Keratinocyte (primary cell): ENCODE data around the gene LPIN1. TPM values are rescaled to one million over a fixed set of nuclear protein-coding genes. Genes with fewer than 3 reads are reported as not detected.

ENCODE experiments used
- DNase-seq: peaks from one replicate; pipeline ENCODE4 v3.0.0-alpha.2; 2011; ENCODE audit warnings: low read depth, missing footprints, low spot score
- FAIRE-seq: peaks from 2 replicates; lab custom pipeline; 2011; peaks lifted over from hg19 to GRCh38; lab: Jason Lieb, UNC
- H2AFZ ChIP-seq: 2 replicates; pipeline ENCODE4 v1.6.0; 2012; ENCODE audit warnings: low read length, control low read depth, inconsistent platforms; ENCODE audit not compliant: control insufficient read depth
- H3K27ac ChIP-seq: 2 replicates; pipeline ENCODE4 v1.5.1; 2011; ENCODE audit warnings: low read length; ENCODE audit not compliant: control insufficient read depth, insufficient read depth
- H3K27me3 ChIP-seq: 3 replicates; pipeline ENCODE4 v1.6.0; 2011; ENCODE audit warnings: low read length; ENCODE audit not compliant: control insufficient read depth, insufficient read depth; ENCODE audit errors: extremely low read depth
- H3K36me3 ChIP-seq, 2 experiments: 2 replicates in 1 of 2; 3 replicates in 1 of 2; pipeline ENCODE4 v1.5.1; 2011; ENCODE audit warnings: low read length in 2 of 2, mild to moderate bottlenecking in 1 of 2; ENCODE audit not compliant: control insufficient read depth in 2 of 2, insufficient read depth in 2 of 2; ENCODE audit errors: extremely low read depth in 1 of 2
- H3K4me1 ChIP-seq: 3 replicates; pipeline ENCODE4 v1.5.1; 2011; ENCODE audit warnings: low read length; ENCODE audit not compliant: control insufficient read depth, insufficient read depth; ENCODE audit errors: extremely low read depth
- H3K4me2 ChIP-seq: 3 replicates; pipeline ENCODE4 v1.6.0; 2011; ENCODE audit warnings: low read depth, low read length; ENCODE audit not compliant: control insufficient read depth, insufficient read depth; ENCODE audit errors: extremely low read depth
- H3K4me3 ChIP-seq, 3 experiments: fragments of 200-600 bp in 1 of 3; sonication (generic) in 1 of 3; 2 replicates in 2 of 3; 3 replicates in 1 of 3; pipeline ENCODE4 v1.5.1; 2011 to 2016; ENCODE audit warnings: low read length in 3 of 3, mild to moderate bottlenecking in 3 of 3, control low read depth in 2 of 3, inconsistent platforms in 1 of 3, low read depth in 1 of 3, mixed read lengths in 1 of 3, mixed run types in 1 of 3, moderate library complexity in 1 of 3; ENCODE audit not compliant: control insufficient read depth in 2 of 3, insufficient read depth in 2 of 3; ENCODE audit errors: extremely low read depth in 1 of 3
- H3K79me2 ChIP-seq: 2 replicates; pipeline ENCODE4 v1.6.0; 2012; ENCODE audit warnings: low read length; ENCODE audit not compliant: control insufficient read depth, insufficient read depth
- H3K9ac ChIP-seq: 3 replicates; pipeline ENCODE4 v1.6.0; 2011; ENCODE audit warnings: low read length; ENCODE audit not compliant: control insufficient read depth, insufficient read depth; ENCODE audit errors: extremely low read depth
- H3K9me1 ChIP-seq: 3 replicates; pipeline ENCODE4 v1.6.0; 2011; ENCODE audit warnings: low read length; ENCODE audit not compliant: control insufficient read depth, insufficient read depth; ENCODE audit errors: extremely low read depth
- H3K9me3 ChIP-seq: 2 replicates; pipeline ENCODE4 v1.5.1; 2012; ENCODE audit warnings: low read depth, low read length; ENCODE audit not compliant: control insufficient read depth
- H4K20me1 ChIP-seq: 3 replicates; pipeline ENCODE4 v1.6.0; 2011; ENCODE audit warnings: low read length; ENCODE audit not compliant: control insufficient read depth, insufficient read depth; ENCODE audit errors: extremely low read depth
- CTCF ChIP-seq, 3 experiments: IDR thresholded peaks in 1 of 3; conservative IDR thresholded peaks in 1 of 3; optimal IDR thresholded peaks in 1 of 3; 2 replicates in 2 of 3; 3 replicates in 1 of 3; pipeline versions ENCODE3 to v1.5.1; 2011; ENCODE audit warnings: low read length in 3 of 3, mild to moderate bottlenecking in 3 of 3, moderate library complexity in 2 of 3, control low read depth in 1 of 3, inconsistent platforms in 1 of 3; ENCODE audit not compliant: insufficient read depth in 2 of 3; ENCODE audit errors: extremely low read depth in 1 of 3
- EZH2 ChIP-seq: IDR thresholded peaks from one replicate; pipeline ENCODE4 v1.6.1; 2012; ENCODE audit warnings: inconsistent platforms, mild to moderate bottlenecking, low read length, moderate library complexity
- dilution Hi-C: fragments of 300-500 bp; cut with MboI; formaldehyde crosslinking; loops from one replicate; pipeline ENCODE4 v1.7.0; 2020; ENCODE audit warnings: low sequenced_read_pairs; ENCODE audit not compliant: extremely low pct_ligation_motif_present
- polyA plus RNA-seq, 5 experiments: library from polyadenylated mRNA; depleted of rRNA in 3 of 5; stranded (reverse) in 3 of 5; stranded (forward) in 1 of 5; unstranded in 1 of 5; fragments of >200 nt; gene quantifications; 1 replicate in 1 of 5; 2 replicates in 3 of 5; 3 replicates in 1 of 5; pipeline versions ENCODE4 v1.2.1 to v1.2.3, GENCODE V29; 2011 to 2012; ENCODE audit warnings: missing spikeins in 2 of 5, low read depth in 1 of 5, low replicate concordance in 1 of 5

LPIN1 gene
- polyA plus RNA-seq, 1 donor (not counting 4 experiments of a cell fraction or from before 2014, with no cell fraction given), result 79.6 TPM

- Histone ChIP-seq H3K9me3 (no peaks in the 10 kb centered on the region), H3K9ac (no peak overlapping the region), H3K36me3 (no peaks in the 10 kb centered on the region), H2AFZ (no peak overlapping the region), H3K79me2 (no peaks in the 10 kb centered on the region), H3K4me1 (no peaks in the 10 kb centered on the region), H3K9me1 (no peaks in the 10 kb centered on the region), H3K27me3 (peaks cover 45% of the 10 kb centered on the region), H3K4me3 (no peak overlapping the region), H4K20me1 (no peaks in the 10 kb centered on the region), H3K4me2 (no peak overlapping the region), H3K27ac (no peak overlapping the region)
- FAIRE-seq, result no peak
- dilution Hi-C loops, result no loop called here
- TF ChIP-seq EZH2 (no peak), CTCF (optimal IDR thresholded peaks at IDR 0.05 in 1 of 3, IDR thresholded peaks at IDR 0.05 in 1 of 3, conservative IDR thresholded peaks at IDR 0.05 in 1 of 3; ENCODE audit: extremely low read depth in 1 of 3, insufficient read depth in 2 of 3, low read length in 3 of 3) (no peak)
- no peak for DNase-seq
Measured at GRCh38 chr2:11723061-11723371, 23.4 kb upstream of the LPIN1 start.

- H3K79me2 ChIP-seq, result no peaks in the 10 kb centered on the region
- FAIRE-seq, result no peak
- H3K9me1 ChIP-seq, result no peaks in the 10 kb centered on the region
- no peaks in the 10 kb centered on the region for H3K9me3 ChIP-seq
- TF ChIP-seq EZH2 (no peak), CTCF (optimal IDR thresholded peaks at IDR 0.05 in 1 of 3, IDR thresholded peaks at IDR 0.05 in 1 of 3, conservative IDR thresholded peaks at IDR 0.05 in 1 of 3; ENCODE audit: extremely low read depth in 1 of 3, insufficient read depth in 2 of 3, low read length in 3 of 3) (no peak)
- dilution Hi-C loops, result no loop called here
- no peaks in the 10 kb centered on the region for H3K36me3 ChIP-seq
- no peaks in the 10 kb centered on the region for H4K20me1 ChIP-seq
- no peak overlapping the region for H3K4me3 ChIP-seq
- H2AFZ ChIP-seq, result no peak overlapping the region
- H3K9ac ChIP-seq, result no peak overlapping the region
- DNase-seq, result no peak
- H3K4me1 ChIP-seq, result no peaks in the 10 kb centered on the region
- H3K4me2 ChIP-seq, result no peak overlapping the region
- peaks cover 45% of the 10 kb centered on the region for H3K27me3 ChIP-seq
- H3K27ac ChIP-seq, result no peak overlapping the region
Measured at GRCh38 chr2:11724151-11724550, 22.3 kb upstream of the LPIN1 start.
